ENCODE data around the gene ADAM12.

ADAM12 gene

GRCh38 chr10:126188679-126189200 lies 199.5 kb downstream of the ADAM12 start:
- H4K12ac ChIP-seq (ENCODE audit: low read depth, low read length) = no peak overlapping the region
- peaks cover 2% of the 10 kb centered on the region for H3K9me3 ChIP-seq (ENCODE audit: insufficient read depth, low read depth, low read length)
- no peak overlapping the region for H3K4me2 ChIP-seq (ENCODE audit: low read length)
- H3K27me3 ChIP-seq (ENCODE audit: insufficient read depth, low read length) = no peaks in the 10 kb centered on the region
- no peak overlapping the region for H4K91ac ChIP-seq (ENCODE audit: low read depth, low read length)
- H2AK5ac ChIP-seq (ENCODE audit: low read length) = no peak overlapping the region
- H2AFZ ChIP-seq (ENCODE audit: insufficient read depth, low read length, poor library complexity) = no peak overlapping the region
- 100% methylated on average over 1 of the region's 3 CpGs for WGBS (ENCODE audit: extremely low coverage, insufficient coverage, insufficient read length)
- no peak overlapping the region for H3K9ac ChIP-seq (ENCODE audit: low read length)
- no peak overlapping the region for H3K27ac ChIP-seq (ENCODE audit: low read depth, low read length)
- no peaks in the 10 kb centered on the region for H3K4me1 ChIP-seq (ENCODE audit: control insufficient read depth in 1 of 2, insufficient read depth in 2 of 2, low read length in 2 of 2)
- no peak overlapping the region for H2BK5ac ChIP-seq (ENCODE audit: low read depth, low read length, poor library complexity)
- no peak overlapping the region for H3K4ac ChIP-seq (ENCODE audit: low read depth, low read length)
- H3K18ac ChIP-seq (ENCODE audit: low read length) = no peak overlapping the region
- no peaks in the 10 kb centered on the region for H3K79me1 ChIP-seq (ENCODE audit: low read length)
- no peak for DNase-seq
- no peak overlapping the region for H3K14ac ChIP-seq (ENCODE audit: low read length)
- no peaks in the 10 kb centered on the region for H3K36me3 ChIP-seq (ENCODE audit: control insufficient read depth in 1 of 2, insufficient read depth in 2 of 2, low read length in 2 of 2)
- no peak overlapping the region for H2BK12ac ChIP-seq (ENCODE audit: low read length)
- H3K23ac ChIP-seq (ENCODE audit: low read length) = no peak overlapping the region
- H2BK120ac ChIP-seq (ENCODE audit: insufficient read depth, low read length, poor library complexity) = no peak overlapping the region
- no peak overlapping the region for H4K8ac ChIP-seq (ENCODE audit: low read depth, low read length)
- no peak overlapping the region for H3K4me3 ChIP-seq (ENCODE audit: low read depth, low read length)
- H3K79me2 ChIP-seq (ENCODE audit: control insufficient read depth, insufficient read depth, low read length, poor library complexity) = no peaks in the 10 kb centered on the region

GRCh38 chr10:126187399-126187798 lies 200.9 kb downstream of the ADAM12 start:
- H4K12ac ChIP-seq (ENCODE audit: low read depth, low read length) = no peak overlapping the region
- WGBS (ENCODE audit: extremely low coverage, insufficient coverage, insufficient read length) = no CpG with 5 or more reads among the region's 5 CpGs

GRCh38 chr10:126186766-126187165 lies 201.5 kb downstream of the ADAM12 start:
- H3K4me3 ChIP-seq (ENCODE audit: low read depth, low read length) = no peak overlapping the region
- H3K9me3 ChIP-seq (ENCODE audit: insufficient read depth, low read depth, low read length) = peaks cover 2% of the 10 kb centered on the region
- H3K14ac ChIP-seq (ENCODE audit: low read length) = no peak overlapping the region
- no peak overlapping the region for H4K8ac ChIP-seq (ENCODE audit: low read depth, low read length)
- no peaks in the 10 kb centered on the region for H3K4me1 ChIP-seq (ENCODE audit: control insufficient read depth in 1 of 2, insufficient read depth in 2 of 2, low read length in 2 of 2)
- no peak overlapping the region for H2BK120ac ChIP-seq (ENCODE audit: insufficient read depth, low read length, poor library complexity)
- H2BK12ac ChIP-seq (ENCODE audit: low read length) = no peak overlapping the region
- no peaks in the 10 kb centered on the region for H3K79me2 ChIP-seq (ENCODE audit: control insufficient read depth, insufficient read depth, low read length, poor library complexity)
- H4K91ac ChIP-seq (ENCODE audit: low read depth, low read length) = no peak overlapping the region
- H3K27me3 ChIP-seq (ENCODE audit: insufficient read depth, low read length) = no peaks in the 10 kb centered on the region
- no peak overlapping the region for H3K27ac ChIP-seq (ENCODE audit: low read depth, low read length)
- H3K18ac ChIP-seq (ENCODE audit: low read length) = no peak overlapping the region
- no peak overlapping the region for H2AFZ ChIP-seq (ENCODE audit: insufficient read depth, low read length, poor library complexity)
- H3K36me3 ChIP-seq (ENCODE audit: control insufficient read depth in 1 of 2, insufficient read depth in 2 of 2, low read length in 2 of 2) = no peaks in the 10 kb centered on the region
- no peak overlapping the region for H3K4me2 ChIP-seq (ENCODE audit: low read length)
- no peak overlapping the region for H2BK5ac ChIP-seq (ENCODE audit: low read depth, low read length, poor library complexity)
- no peaks in the 10 kb centered on the region for H3K79me1 ChIP-seq (ENCODE audit: low read length)
- no peak for DNase-seq
- H4K12ac ChIP-seq (ENCODE audit: low read depth, low read length) = no peak overlapping the region
- H3K9ac ChIP-seq (ENCODE audit: low read length) = no peak overlapping the region
- no peak overlapping the region for H3K4ac ChIP-seq (ENCODE audit: low read depth, low read length)
- no peak overlapping the region for H3K23ac ChIP-seq (ENCODE audit: low read length)
- no peak overlapping the region for H2AK5ac ChIP-seq (ENCODE audit: low read length)
- no CpG with 5 or more reads among the region's 5 CpGs for WGBS (ENCODE audit: extremely low coverage, insufficient coverage, insufficient read length)

More at GRCh38 chr10:126187399-126187798, 200.9 kb downstream of the ADAM12 start:
- Histone ChIP-seq H4K8ac (ENCODE audit: low read depth, low read length) (no peak overlapping the region), H3K79me2 (ENCODE audit: control insufficient read depth, insufficient read depth, low read length, poor library complexity) (no peaks in the 10 kb centered on the region), H3K18ac (ENCODE audit: low read length) (no peak overlapping the region), H2BK5ac (ENCODE audit: low read depth, low read length, poor library complexity) (no peak overlapping the region), H2AK5ac (ENCODE audit: low read length) (no peak overlapping the region), H3K4ac (ENCODE audit: low read depth, low read length) (no peak overlapping the region), H3K36me3 (ENCODE audit: control insufficient read depth in 1 of 2, insufficient read depth in 2 of 2, low read length in 2 of 2) (no peaks in the 10 kb centered on the region), H3K4me3 (ENCODE audit: low read depth, low read length) (no peak overlapping the region), H2BK12ac (ENCODE audit: low read length) (no peak overlapping the region), H3K4me2 (ENCODE audit: low read length) (no peak overlapping the region), H3K9ac (ENCODE audit: low read length) (no peak overlapping the region), H2BK120ac (ENCODE audit: insufficient read depth, low read length, poor library complexity) (no peak overlapping the region), H4K91ac (ENCODE audit: low read depth, low read length) (no peak overlapping the region), H3K9me3 (ENCODE audit: insufficient read depth, low read depth, low read length) (peaks cover 2% of the 10 kb centered on the region), H3K4me1 (ENCODE audit: control insufficient read depth in 1 of 2, insufficient read depth in 2 of 2, low read length in 2 of 2) (no peaks in the 10 kb centered on the region), H3K27ac (ENCODE audit: low read depth, low read length) (no peak overlapping the region), H3K14ac (ENCODE audit: low read length) (no peak overlapping the region), H3K23ac (ENCODE audit: low read length) (no peak overlapping the region), H3K79me1 (ENCODE audit: low read length) (no peaks in the 10 kb centered on the region), H3K27me3 (ENCODE audit: insufficient read depth, low read length) (no peaks in the 10 kb centered on the region), H2AFZ (ENCODE audit: insufficient read depth, low read length, poor library complexity) (no peak overlapping the region)
- DNase-seq = no peak

GRCh38 chr10:126185676-126186447 lies 202.4 kb downstream of the ADAM12 start:
- H4K8ac ChIP-seq (ENCODE audit: low read depth, low read length) = no peak overlapping the region
- H2AFZ ChIP-seq (ENCODE audit: insufficient read depth, low read length, poor library complexity) = no peak overlapping the region
- H3K4me1 ChIP-seq (ENCODE audit: control insufficient read depth in 1 of 2, insufficient read depth in 2 of 2, low read length in 2 of 2) = no peaks in the 10 kb centered on the region
- no peak overlapping the region for H3K4ac ChIP-seq (ENCODE audit: low read depth, low read length)
- WGBS (ENCODE audit: extremely low coverage, insufficient coverage, insufficient read length) = no CpG with 5 or more reads among the region's 10 CpGs
- no peak overlapping the region for H4K91ac ChIP-seq (ENCODE audit: low read depth, low read length)
- H3K27ac ChIP-seq (ENCODE audit: low read depth, low read length) = no peak overlapping the region
- H3K79me1 ChIP-seq (ENCODE audit: low read length) = no peaks in the 10 kb centered on the region
- DNase-seq = no peak
- H3K9me3 ChIP-seq (ENCODE audit: insufficient read depth, low read depth, low read length) = no peaks in the 10 kb centered on the region
- no peak overlapping the region for H3K4me3 ChIP-seq (ENCODE audit: low read depth, low read length)
- no peak overlapping the region for H3K23ac ChIP-seq (ENCODE audit: low read length)
- H3K4me2 ChIP-seq (ENCODE audit: low read length) = no peak overlapping the region
- no peak overlapping the region for H4K12ac ChIP-seq (ENCODE audit: low read depth, low read length)
- H3K14ac ChIP-seq (ENCODE audit: low read length) = no peak overlapping the region
- no peak overlapping the region for H3K18ac ChIP-seq (ENCODE audit: low read length)
- H2AK5ac ChIP-seq (ENCODE audit: low read length) = no peak overlapping the region
- H3K79me2 ChIP-seq (ENCODE audit: control insufficient read depth, insufficient read depth, low read length, poor library complexity) = no peaks in the 10 kb centered on the region
- no peak overlapping the region for H2BK120ac ChIP-seq (ENCODE audit: insufficient read depth, low read length, poor library complexity)
- H2BK5ac ChIP-seq (ENCODE audit: low read depth, low read length, poor library complexity) = no peak overlapping the region
- no peak overlapping the region for H2BK12ac ChIP-seq (ENCODE audit: low read length)
- no peaks in the 10 kb centered on the region for H3K27me3 ChIP-seq (ENCODE audit: insufficient read depth, low read length)
- no peaks in the 10 kb centered on the region for H3K36me3 ChIP-seq (ENCODE audit: control insufficient read depth in 1 of 2, insufficient read depth in 2 of 2, low read length in 2 of 2)
- H3K9ac ChIP-seq (ENCODE audit: low read length) = no peak overlapping the region

Measured in trophoblast cell (in vitro differentiated cells and primary cell).